K562 treated with DMSO at 1 percent for 48 hours (cell line): ENCODE data around the gene FERMT1. TPM values are rescaled to one million over a fixed set of nuclear protein-coding genes. Genes with fewer than 3 reads are reported as not detected.

Source experiments
- total RNA-seq: library from RNA; unstranded; fragments of 300-600 nt; gene quantifications from 2 replicates; pipeline ENCODE4 v1.2.3, GENCODE V29; 2022; ENCODE audit warnings: low replicate concordance; ENCODE audit errors: extremely low read depth

Gene FERMT1, protein sequence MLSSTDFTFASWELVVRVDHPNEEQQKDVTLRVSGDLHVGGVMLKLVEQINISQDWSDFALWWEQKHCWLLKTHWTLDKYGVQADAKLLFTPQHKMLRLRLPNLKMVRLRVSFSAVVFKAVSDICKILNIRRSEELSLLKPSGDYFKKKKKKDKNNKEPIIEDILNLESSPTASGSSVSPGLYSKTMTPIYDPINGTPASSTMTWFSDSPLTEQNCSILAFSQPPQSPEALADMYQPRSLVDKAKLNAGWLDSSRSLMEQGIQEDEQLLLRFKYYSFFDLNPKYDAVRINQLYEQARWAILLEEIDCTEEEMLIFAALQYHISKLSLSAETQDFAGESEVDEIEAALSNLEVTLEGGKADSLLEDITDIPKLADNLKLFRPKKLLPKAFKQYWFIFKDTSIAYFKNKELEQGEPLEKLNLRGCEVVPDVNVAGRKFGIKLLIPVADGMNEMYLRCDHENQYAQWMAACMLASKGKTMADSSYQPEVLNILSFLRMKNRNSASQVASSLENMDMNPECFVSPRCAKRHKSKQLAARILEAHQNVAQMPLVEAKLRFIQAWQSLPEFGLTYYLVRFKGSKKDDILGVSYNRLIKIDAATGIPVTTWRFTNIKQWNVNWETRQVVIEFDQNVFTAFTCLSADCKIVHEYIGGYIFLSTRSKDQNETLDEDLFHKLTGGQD
- not detected in 2 replicates for total RNA-seq

GRCh38 chr20:6122873-6123648, at the start of gene FERMT1:
TSS of gene FERMT1 (minus strand) at chr20:6123030. CDS start at chr20:6119554, 3,476 bp downstream.

DNA sequence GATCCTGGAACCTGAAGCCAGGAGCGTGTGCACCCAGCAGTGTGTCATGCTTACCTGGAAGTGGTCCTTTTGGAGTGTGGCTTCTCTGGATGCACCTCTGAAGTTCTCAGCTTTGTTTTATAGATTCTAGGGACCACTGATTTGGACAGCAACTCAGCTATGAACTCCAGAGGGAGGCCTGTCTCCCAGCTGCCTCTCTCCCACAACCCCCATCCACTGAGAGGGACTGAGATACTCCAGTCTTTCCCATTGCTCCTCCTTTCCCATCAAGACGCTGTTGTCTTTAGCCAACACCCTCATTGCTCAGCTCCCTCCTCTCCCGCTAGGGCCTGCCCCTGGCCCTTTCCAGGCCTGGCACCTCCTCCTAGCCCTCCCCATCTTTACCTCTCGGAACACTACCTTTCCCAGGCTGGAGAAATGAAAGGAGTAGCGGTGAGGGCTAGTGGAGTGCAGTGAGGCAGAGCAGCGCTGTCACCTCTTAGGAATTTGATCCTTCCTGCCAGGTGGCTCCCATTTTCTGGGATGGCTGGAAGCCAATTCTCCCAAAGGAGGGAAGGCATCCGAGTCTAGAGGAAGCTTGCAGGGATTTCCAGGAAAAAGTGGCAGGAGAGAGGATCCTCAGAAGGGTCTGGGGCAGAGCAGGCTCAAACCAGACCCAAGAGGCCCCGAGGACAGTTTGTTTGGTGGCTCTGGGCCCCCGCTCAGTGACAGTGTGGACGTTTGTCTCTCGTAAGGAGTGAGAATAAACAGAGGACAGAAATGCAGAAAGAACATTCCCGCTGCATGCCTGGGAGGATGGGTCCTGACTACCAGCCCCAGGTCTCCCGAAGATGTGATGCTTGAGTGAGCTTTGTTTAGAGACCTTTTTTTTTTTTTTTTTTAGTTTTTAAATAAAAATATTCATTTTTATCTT, 68.8 kb downstream of the FERMT1 start, which contains the start of gene LRRN4:
TSS of gene LRRN4 (minus strand) at position 285 of the 913 bp plus-strand sequence. CDS start 1,261 bp downstream, outside the sequence.

Other genes with a start within 250 kb of the FERMT1 start
- gene CHGB, start 211.5 kb downstream of the FERMT1 start, total RNA-seq, result not detected in 2 replicates
- not detected in 2 replicates for gene TRMT6, start 172.5 kb downstream of the FERMT1 start, total RNA-seq
- gene MCM8, start 172.4 kb downstream of the FERMT1 start, total RNA-seq, result not detected in 2 replicates
- gene CRLS1, start 116.9 kb downstream of the FERMT1 start, total RNA-seq, result not detected in 2 replicates
- not detected in 2 replicates for gene LRRN4, start 69.0 kb downstream of the FERMT1 start, total RNA-seq